ENCODE measurements around the gene EXOSC5.

The EXOSC5 gene

DNA sequence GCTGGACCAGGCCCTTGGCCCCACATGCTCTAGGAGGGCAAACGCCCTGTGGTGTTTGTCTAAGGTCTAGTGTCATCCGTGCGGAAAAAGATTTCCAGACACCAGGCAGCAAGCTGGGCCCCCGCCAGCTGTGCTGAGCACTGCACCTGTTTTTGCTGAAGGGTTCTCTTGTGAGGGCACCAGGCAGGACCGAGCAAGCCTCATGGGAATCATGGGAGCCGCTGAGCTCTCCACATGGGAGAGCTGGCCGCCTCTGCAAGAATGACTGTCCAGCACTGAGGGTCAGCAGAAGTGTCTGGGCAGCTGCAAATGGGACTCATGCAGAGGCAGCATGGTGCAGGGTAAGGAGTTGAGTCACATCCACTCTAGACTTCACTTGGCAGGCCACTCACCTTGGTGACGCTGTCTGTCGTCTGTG is 18.0 kb upstream of the EXOSC5 start:
- TF ChIP-seq, protein P1, sequence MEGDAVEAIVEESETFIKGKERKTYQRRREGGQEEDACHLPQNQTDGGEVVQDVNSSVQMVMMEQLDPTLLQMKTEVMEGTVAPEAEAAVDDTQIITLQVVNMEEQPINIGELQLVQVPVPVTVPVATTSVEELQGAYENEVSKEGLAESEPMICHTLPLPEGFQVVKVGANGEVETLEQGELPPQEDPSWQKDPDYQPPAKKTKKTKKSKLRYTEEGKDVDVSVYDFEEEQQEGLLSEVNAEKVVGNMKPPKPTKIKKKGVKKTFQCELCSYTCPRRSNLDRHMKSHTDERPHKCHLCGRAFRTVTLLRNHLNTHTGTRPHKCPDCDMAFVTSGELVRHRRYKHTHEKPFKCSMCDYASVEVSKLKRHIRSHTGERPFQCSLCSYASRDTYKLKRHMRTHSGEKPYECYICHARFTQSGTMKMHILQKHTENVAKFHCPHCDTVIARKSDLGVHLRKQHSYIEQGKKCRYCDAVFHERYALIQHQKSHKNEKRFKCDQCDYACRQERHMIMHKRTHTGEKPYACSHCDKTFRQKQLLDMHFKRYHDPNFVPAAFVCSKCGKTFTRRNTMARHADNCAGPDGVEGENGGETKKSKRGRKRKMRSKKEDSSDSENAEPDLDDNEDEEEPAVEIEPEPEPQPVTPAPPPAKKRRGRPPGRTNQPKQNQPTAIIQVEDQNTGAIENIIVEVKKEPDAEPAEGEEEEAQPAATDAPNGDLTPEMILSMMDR (conservative IDR thresholded peaks at IDR 0.05), result no peak
- no peak overlapping the region for H3K27ac ChIP-seq

DNA sequence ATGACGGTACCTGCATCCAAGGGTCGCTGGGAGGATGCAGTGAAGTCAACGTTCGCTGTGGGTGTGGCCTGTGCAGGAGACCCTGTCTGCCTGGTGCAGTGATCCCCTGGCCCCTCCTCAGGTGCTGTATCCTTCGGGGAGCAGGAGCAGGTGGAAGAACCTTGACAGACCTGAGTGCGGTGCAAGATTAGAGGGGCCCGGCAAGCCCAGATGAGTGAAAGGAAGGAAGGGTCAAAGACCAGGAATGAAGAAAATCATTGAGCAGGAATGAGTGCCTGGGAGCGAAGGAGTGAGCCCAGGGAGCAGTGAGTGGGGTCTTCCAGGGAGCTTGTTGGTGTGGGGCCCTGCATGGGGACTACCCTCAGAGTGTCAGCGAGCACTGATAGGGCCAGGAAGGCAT is 17.3 kb upstream of the EXOSC5 start:
- H3K27ac ChIP-seq, result no peak overlapping the region
- TF ChIP-seq, protein P1 (conservative IDR thresholded peaks at IDR 0.05), result no peak

DNA sequence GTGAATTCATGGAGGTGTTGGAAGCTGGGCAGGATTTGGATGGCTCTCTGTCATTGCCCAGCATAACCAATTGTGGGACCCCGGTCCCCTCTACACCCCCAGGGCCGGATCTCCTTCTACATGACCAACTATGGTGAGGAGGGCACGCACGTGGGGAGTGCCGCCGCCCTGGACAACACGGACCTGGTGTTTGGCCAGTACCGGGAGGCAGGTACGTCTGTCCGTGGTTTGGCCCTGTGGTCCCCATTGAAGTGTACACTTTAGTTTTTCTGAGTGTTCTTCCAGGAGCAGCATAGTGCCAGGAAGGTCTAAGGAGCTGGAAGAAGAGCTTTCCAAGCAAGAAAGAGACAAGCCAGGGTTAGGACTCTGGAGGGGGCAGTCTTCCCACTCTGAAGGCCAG is 16.8 kb upstream of the EXOSC5 start:
- H3K27ac ChIP-seq, result no peak overlapping the region
- TF ChIP-seq, protein P1 (conservative IDR thresholded peaks at IDR 0.05), result no peak

DNA sequence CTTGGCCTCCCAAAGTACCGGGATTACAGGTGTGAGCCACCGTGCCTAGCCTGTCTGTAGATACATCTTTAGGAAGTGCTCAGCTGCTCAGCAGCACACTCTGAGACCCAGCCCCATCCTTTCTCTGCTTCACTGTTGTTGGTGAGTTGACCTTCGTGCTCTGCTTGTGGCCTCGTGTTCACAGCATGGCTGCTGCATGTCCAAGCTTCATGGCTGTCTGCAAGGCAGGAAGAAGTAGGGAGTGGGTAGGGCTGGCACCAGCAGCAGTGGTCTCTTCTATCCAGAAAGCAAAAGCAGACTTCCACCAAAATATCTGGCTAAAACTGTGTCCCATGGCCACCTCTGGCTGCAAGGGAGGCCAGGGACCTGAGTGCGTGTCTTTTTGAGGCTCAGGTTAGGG is 15.8 kb upstream of the EXOSC5 start:
- TF ChIP-seq, protein P1 (conservative IDR thresholded peaks at IDR 0.05), result no peak
- no peak overlapping the region for H3K27ac ChIP-seq

DNA sequence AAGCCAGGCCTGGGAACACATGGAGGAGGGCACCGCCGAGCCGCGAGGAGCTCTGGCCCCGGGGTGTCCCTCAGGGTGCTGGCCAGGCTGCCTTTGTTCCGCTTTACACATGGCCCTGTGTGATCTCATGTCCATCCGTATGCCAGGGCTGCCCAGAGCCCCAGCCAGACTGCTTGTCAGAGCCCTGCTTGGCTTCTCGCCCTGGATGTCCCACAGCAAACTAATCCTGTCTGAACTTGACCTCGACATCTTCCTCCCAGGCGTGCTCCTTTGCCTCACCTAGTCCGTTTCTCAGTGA is 14.8 kb upstream of the EXOSC5 start:
- H3K27ac ChIP-seq, result no peak overlapping the region
- TF ChIP-seq, protein P1 (conservative IDR thresholded peaks at IDR 0.05), result no peak

DNA sequence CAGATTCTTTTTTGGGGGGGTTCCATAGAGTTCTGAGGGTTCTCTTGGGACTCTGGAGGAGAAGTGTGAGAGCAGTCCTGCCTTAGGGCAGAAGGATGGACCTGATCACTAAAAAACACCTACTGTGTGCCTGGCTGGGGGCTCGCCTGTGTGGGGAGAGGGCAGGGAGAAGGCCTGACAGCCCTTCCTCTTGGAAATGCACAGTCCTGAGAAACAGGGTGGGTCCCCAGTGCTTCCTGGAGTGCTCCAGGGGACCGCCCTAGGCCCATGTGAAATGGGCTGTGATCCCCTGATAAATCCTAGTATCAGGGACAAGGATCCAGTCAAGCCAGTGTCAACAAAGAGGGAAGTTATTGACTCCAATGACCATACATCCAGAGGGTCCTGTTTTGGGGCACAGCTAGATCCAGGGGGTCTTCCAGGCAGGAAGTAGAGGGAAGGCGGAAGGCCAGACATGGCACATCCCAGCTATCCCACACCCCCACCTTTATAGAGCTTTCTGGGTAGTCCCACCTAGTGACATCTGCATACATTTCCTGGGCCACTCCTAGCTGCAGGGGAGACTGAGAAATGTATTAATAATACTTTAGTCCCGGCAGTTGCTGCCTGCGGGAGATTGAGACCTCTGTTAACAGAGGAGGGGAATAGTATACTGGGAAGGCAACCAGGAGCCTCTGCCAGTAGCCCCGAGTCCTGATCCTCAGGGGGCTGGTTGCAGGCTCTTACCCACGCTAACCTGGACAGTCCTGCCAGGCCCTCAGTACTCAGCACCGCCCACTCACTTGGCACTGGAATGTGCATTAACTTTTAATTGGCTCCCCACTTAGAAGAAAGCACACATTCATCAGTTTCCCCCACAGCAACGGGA is 14.2 kb upstream of the EXOSC5 start:
- TF ChIP-seq, protein P1 (conservative IDR thresholded peaks at IDR 0.05), result no peak
- no peak overlapping the region for H3K27ac ChIP-seq

DNA sequence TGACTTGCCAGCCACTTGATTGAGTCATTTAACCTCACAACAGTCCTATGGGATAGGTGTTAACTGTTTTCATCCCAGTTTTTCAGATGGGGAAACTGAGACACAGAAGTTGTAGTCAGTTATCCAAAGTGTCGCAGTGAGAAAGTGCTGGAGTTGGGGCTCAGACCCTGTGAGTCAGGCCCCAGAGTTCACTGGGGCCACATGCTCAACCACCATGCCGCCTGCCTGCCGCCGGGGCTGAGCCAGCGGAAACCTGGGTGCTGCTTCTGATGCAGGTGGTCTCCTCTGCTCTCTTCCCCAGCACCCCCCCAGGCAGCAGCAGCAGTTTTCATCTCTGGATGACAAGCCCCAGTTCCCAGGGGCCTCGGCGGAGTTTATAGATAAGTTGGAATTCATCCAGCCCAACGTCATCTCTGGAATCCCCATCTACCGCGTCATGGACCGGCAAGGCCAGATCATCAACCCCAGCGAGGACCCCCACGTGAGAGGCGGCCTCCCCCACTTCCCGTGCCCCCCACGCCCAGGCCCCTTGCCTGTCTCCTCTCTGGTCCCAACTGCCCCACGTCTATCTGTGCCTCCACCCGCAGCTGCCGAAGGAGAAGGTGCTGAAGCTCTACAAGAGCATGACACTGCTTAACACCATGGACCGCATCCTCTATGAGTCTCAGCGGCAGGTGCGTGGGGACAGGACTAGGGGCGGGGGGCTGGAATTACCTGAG is 13.3 kb upstream of the EXOSC5 start:
- TF ChIP-seq, protein P1 (conservative IDR thresholded peaks at IDR 0.05), result no peak
- no peak overlapping the region for H3K27ac ChIP-seq
